HL-60 (cell line): ENCODE data around the gene NAV2.

Source experiments
- DNase-seq, 2 experiments: peaks; one replicate each; pipeline ENCODE4 v3.0.0-alpha.2; 2010 to 2020; ENCODE audit warnings: low read depth in 1 of 2, low spot score in 1 of 2
- H3K27ac ChIP-seq: fragments of 250-450 bp; sonication (Bioruptor Pico); replicated peaks from 2 replicates; pipeline ENCODE4 v1.5.1; 2020; ENCODE audit warnings: mild to moderate bottlenecking, moderate library complexity
- H3K27me3 ChIP-seq: fragments of 250-450 bp; sonication (Bioruptor Pico); 2 replicates; pipeline ENCODE4 v1.5.1; 2021; ENCODE audit warnings: mild to moderate bottlenecking, moderate library complexity; ENCODE audit not compliant: insufficient read depth, poor library complexity, severe bottlenecking
- H3K4me3 ChIP-seq: replicated peaks from 2 replicates; pipeline ENCODE4 v1.5.1; 2011; ENCODE audit warnings: mild to moderate bottlenecking, control low read depth, low read length; ENCODE audit not compliant: insufficient read depth
- CTCF ChIP-seq: IDR thresholded peaks from one replicate; pipeline ENCODE4 v1.5.1; 2011; ENCODE audit warnings: low read length, control low read depth, inconsistent platforms; ENCODE audit not compliant: insufficient read depth
- GABPA ChIP-seq: IDR thresholded peaks from 2 replicates; pipeline ENCODE4 v1.6.1; 2012; ENCODE audit warnings: low read depth
- POLR2AphosphoS5 ChIP-seq: IDR thresholded peaks from 2 replicates; pipeline ENCODE4 v1.6.1; 2012; ENCODE audit warnings: low read depth
- REST ChIP-seq: IDR thresholded peaks from 2 replicates; pipeline ENCODE4 v1.6.1; 2012; ENCODE audit warnings: low read depth; ENCODE audit not compliant: insufficient replicate concordance
- SPI1 ChIP-seq: IDR thresholded peaks from 2 replicates; pipeline ENCODE4 v1.6.1; 2012; ENCODE audit warnings: low read depth, mild to moderate bottlenecking, borderline replicate concordance

Gene NAV2

GRCh38 chr11:20015101-20015500, 302.5 kb downstream of the NAV2 start:
- H3K27me3 ChIP-seq, result no peaks in the 10 kb centered on the region
- no peak for TF ChIP-seq SPI1
- TF ChIP-seq CTCF, result no peak
- TF ChIP-seq REST, result no peak
- no peak for TF ChIP-seq GABPA
- no peak for TF ChIP-seq POLR2AphosphoS5
- no peak for DNase-seq
- no peak overlapping the region for H3K27ac ChIP-seq
- H3K4me3 ChIP-seq, result no peak overlapping the region

GRCh38 chr11:20015529-20016427, 303.1 kb downstream of the NAV2 start:
- Histone ChIP-seq H3K27ac (no peak overlapping the region), H3K4me3 (no peak overlapping the region), H3K27me3 (no peaks in the 10 kb centered on the region)
- TF ChIP-seq REST, result no peak
- no peak for TF ChIP-seq GABPA
- TF ChIP-seq CTCF, result no peak
- no peak for TF ChIP-seq POLR2AphosphoS5
- DNase-seq, result no peak

GRCh38 chr11:20016526-20016925, 303.9 kb downstream of the NAV2 start:
- H3K27ac ChIP-seq, result no peak overlapping the region
- TF ChIP-seq GABPA (no peak), REST (no peak), POLR2AphosphoS5 (no peak), SPI1 (no peak), CTCF (no peak)

More at GRCh38 chr11:20016526-20016925, 303.9 kb downstream of the NAV2 start:
- no peaks in the 10 kb centered on the region for H3K27me3 ChIP-seq
- no peak overlapping the region for H3K4me3 ChIP-seq
- no peak for DNase-seq
